SK-N-SH treated with all-trans-retinoic acid at 6 μM for 48 hours (cell line): Measurements from ENCODE around the gene BAG1.

ENCODE experiments used
- ARNTL ChIP-seq: fragments of 450-650 bp; formaldehyde crosslinking; IDR thresholded peaks from 2 replicates; pipeline ENCODE4 v1.5.0; 2020; ENCODE audit warnings: low read depth, mild to moderate bottlenecking, moderate library complexity, borderline replicate concordance
- BACH2 ChIP-seq: fragments of 250-450 bp; sonication (Bioruptor Pico); IDR thresholded peaks from 2 replicates; pipeline ENCODE4 v1.9.0; 2021; ENCODE audit warnings: mild to moderate bottlenecking, borderline replicate concordance
- GLIS3 ChIP-seq: fragments of 250-450 bp; sonication (Bioruptor Pico); IDR thresholded peaks from 2 replicates; pipeline ENCODE4 v1.5.0; 2020; ENCODE audit warnings: mild to moderate bottlenecking, moderate library complexity
- SNAI2 ChIP-seq: fragments of 250-450 bp; sonication (Bioruptor Pico); IDR thresholded peaks from 2 replicates; pipeline ENCODE4 v1.5.0; 2020; ENCODE audit warnings: mild to moderate bottlenecking, moderate library complexity
- ZC3H10 ChIP-seq: fragments of 250-450 bp; sonication (Bioruptor Pico); IDR thresholded peaks from 2 replicates; pipeline ENCODE4 v1.5.1; 2021; ENCODE audit warnings: mild to moderate bottlenecking, moderate library complexity
- ZFP3 ChIP-seq: fragments of 250-450 bp; sonication (Bioruptor Pico); IDR thresholded peaks from 2 replicates; pipeline ENCODE4 v1.5.0; 2020; ENCODE audit warnings: mild to moderate bottlenecking, moderate library complexity
- ZFP30 ChIP-seq: fragments of 450-650 bp; formaldehyde crosslinking; IDR thresholded peaks from 2 replicates; pipeline ENCODE4 v1.5.0; 2022; ENCODE audit warnings: mild to moderate bottlenecking, moderate library complexity
- ZNF565 ChIP-seq: fragments of 450-650 bp; formaldehyde crosslinking; conservative IDR thresholded peaks from 2 replicates; pipeline ENCODE4 v1.5.0; 2020; ENCODE audit warnings: low read depth, mild to moderate bottlenecking, moderate library complexity
- TF ChIP-seq, protein P1 (sequence below): fragments of 250-450 bp; sonication (Bioruptor Pico); IDR thresholded peaks from 2 replicates; pipeline ENCODE4 v1.8.0; 2021; ENCODE audit warnings: low read depth, mild to moderate bottlenecking, moderate library complexity, borderline replicate concordance
- TF ChIP-seq, protein P2 (sequence below): fragments of 250-450 bp; sonication (Bioruptor Pico); IDR thresholded peaks from 2 replicates; pipeline ENCODE4 v1.5.1; 2020; ENCODE audit warnings: low read depth, mild to moderate bottlenecking, moderate library complexity
- TF ChIP-seq, protein P3 (sequence below): fragments of 250-450 bp; sonication (Bioruptor Pico); IDR thresholded peaks from 2 replicates; pipeline ENCODE4 v1.5.0; 2020; ENCODE audit warnings: mild to moderate bottlenecking, moderate library complexity

DNA sequence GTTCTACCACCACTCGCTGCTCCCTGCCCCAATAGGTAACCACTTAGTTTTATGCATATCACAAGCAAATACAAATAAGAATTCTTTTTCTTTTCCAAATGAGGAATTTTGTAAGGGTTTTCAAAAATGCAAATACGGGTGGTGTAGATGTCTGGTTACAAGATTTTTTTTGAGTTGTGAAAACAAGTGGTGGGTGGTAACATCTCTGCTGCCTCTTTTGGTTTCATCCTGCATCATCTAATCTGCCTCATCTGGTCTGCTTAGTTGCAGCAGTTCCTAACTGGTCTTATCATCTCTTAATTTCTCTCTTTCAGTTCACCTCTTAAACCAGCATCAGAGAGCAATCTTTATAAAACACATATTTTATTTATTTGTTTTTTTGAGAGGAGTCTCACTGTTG lies 31.1 kb upstream of the BAG1 start:
- TF ChIP-seq ZFP3 (no peak), GLIS3 (no peak), ZFP30 (CRISPR knock-in tag) (no peak), ZC3H10 (CRISPR knock-in tag) (no peak), BACH2 (CRISPR knock-in tag) (no peak), ARNTL (CRISPR knock-in tag) (no peak), SNAI2 (no peak), ZNF565 (no peak)
- TF ChIP-seq, protein P1, sequence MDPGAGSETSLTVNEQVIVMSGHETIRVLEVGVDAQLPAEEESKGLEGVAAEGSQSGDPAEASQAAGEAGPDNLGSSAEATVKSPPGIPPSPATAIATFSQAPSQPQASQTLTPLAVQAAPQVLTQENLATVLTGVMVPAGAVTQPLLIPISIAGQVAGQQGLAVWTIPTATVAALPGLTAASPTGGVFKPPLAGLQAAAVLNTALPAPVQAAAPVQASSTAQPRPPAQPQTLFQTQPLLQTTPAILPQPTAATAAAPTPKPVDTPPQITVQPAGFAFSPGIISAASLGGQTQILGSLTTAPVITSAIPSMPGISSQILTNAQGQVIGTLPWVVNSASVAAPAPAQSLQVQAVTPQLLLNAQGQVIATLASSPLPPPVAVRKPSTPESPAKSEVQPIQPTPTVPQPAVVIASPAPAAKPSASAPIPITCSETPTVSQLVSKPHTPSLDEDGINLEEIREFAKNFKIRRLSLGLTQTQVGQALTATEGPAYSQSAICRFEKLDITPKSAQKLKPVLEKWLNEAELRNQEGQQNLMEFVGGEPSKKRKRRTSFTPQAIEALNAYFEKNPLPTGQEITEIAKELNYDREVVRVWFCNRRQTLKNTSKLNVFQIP (CRISPR knock-in tag), result no peak
- TF ChIP-seq, protein P2, sequence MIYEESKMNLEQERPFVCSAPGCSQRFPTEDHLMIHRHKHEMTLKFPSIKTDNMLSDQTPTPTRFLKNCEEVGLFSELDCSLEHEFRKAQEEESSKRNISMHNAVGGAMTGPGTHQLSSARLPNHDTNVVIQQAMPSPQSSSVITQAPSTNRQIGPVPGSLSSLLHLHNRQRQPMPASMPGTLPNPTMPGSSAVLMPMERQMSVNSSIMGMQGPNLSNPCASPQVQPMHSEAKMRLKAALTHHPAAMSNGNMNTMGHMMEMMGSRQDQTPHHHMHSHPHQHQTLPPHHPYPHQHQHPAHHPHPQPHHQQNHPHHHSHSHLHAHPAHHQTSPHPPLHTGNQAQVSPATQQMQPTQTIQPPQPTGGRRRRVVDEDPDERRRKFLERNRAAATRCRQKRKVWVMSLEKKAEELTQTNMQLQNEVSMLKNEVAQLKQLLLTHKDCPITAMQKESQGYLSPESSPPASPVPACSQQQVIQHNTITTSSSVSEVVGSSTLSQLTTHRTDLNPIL (CRISPR knock-in tag), result no peak
- TF ChIP-seq, protein P3, sequence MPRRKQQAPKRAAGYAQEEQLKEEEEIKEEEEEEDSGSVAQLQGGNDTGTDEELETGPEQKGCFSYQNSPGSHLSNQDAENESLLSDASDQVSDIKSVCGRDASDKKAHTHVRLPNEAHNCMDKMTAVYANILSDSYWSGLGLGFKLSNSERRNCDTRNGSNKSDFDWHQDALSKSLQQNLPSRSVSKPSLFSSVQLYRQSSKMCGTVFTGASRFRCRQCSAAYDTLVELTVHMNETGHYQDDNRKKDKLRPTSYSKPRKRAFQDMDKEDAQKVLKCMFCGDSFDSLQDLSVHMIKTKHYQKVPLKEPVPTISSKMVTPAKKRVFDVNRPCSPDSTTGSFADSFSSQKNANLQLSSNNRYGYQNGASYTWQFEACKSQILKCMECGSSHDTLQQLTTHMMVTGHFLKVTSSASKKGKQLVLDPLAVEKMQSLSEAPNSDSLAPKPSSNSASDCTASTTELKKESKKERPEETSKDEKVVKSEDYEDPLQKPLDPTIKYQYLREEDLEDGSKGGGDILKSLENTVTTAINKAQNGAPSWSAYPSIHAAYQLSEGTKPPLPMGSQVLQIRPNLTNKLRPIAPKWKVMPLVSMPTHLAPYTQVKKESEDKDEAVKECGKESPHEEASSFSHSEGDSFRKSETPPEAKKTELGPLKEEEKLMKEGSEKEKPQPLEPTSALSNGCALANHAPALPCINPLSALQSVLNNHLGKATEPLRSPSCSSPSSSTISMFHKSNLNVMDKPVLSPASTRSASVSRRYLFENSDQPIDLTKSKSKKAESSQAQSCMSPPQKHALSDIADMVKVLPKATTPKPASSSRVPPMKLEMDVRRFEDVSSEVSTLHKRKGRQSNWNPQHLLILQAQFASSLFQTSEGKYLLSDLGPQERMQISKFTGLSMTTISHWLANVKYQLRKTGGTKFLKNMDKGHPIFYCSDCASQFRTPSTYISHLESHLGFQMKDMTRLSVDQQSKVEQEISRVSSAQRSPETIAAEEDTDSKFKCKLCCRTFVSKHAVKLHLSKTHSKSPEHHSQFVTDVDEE (CRISPR knock-in tag), result no peak
